Stimulated activated CD4-positive, alpha-beta T cell treated with anti-CD3 and anti-CD28 coated beads, Interleukin-2, amount 100 ng/mL, for 4 hours (primary cell): Measurements from ENCODE around the gene VIPR2.

ENCODE experiments used
- DNase-seq: peaks from one replicate; pipeline ENCODE4 v3.0.0-alpha.2; 2020; ENCODE audit warnings: low read depth

VIPR2 gene

GRCh38 chr7:159119851-159120539 is 24.7 kb downstream of the VIPR2 start:
- no peak for DNase-seq

- DNase-seq, result no peak
Measured at GRCh38 chr7:159119026-159119741, 25.5 kb downstream of the VIPR2 start.

- DNase-seq, result no peak
Measured at GRCh38 chr7:159118623-159119022, 26.0 kb downstream of the VIPR2 start.

GRCh38 chr7:159118197-159118595 is 26.5 kb downstream of the VIPR2 start:
- DNase-seq, result no peak

GRCh38 chr7:159117366-159118196 is 27.1 kb downstream of the VIPR2 start:
- DNase-seq, result no peak

- DNase-seq, result no peak
Measured at GRCh38 chr7:159116581-159117339, 27.9 kb downstream of the VIPR2 start.

GRCh38 chr7:159115601-159116501 is 28.8 kb downstream of the VIPR2 start:
- DNase-seq, result no peak

GRCh38 chr7:159114981-159115380 is 29.7 kb downstream of the VIPR2 start:
- no peak for DNase-seq

- DNase-seq, result no peak
Measured at GRCh38 chr7:159114096-159114495, 30.6 kb downstream of the VIPR2 start.

- no peak for DNase-seq
Measured at GRCh38 chr7:159113056-159113455, 31.6 kb downstream of the VIPR2 start.

GRCh38 chr7:159112136-159113011 is 32.3 kb downstream of the VIPR2 start:
- DNase-seq, result peak; percentile 24

- no peak for DNase-seq
Measured at GRCh38 chr7:159109653-159110035, 35.0 kb downstream of the VIPR2 start.

- DNase-seq, result no peak
Measured at GRCh38 chr7:159108941-159109652, 35.6 kb downstream of the VIPR2 start.

- no peak for DNase-seq
Measured at GRCh38 chr7:159108491-159108890, 36.2 kb downstream of the VIPR2 start.

GRCh38 chr7:159107161-159107892 is 37.3 kb downstream of the VIPR2 start:
- no peak for DNase-seq

GRCh38 chr7:159105832-159106811 is 38.5 kb downstream of the VIPR2 start:
- no peak for DNase-seq

- no peak for DNase-seq
Measured at GRCh38 chr7:159105066-159105780, 39.4 kb downstream of the VIPR2 start.
